ENCODE measurements around the gene NAA11. TPM values are rescaled to one million over a fixed set of nuclear protein-coding genes. Genes with fewer than 3 reads are reported as not detected.

The NAA11 gene
- total RNA-seq, 1 experiment from 2014 or later = not detected

- Histone ChIP-seq H3K27me3 (ENCODE audit: insufficient read depth, low read length) (no peaks in the 10 kb centered on the region), H2BK20ac (ENCODE audit: low read depth, low read length, poor library complexity, severe bottlenecking) (no peak overlapping the region), H3K14ac (ENCODE audit: insufficient read depth, low read length) (no peak overlapping the region), H3K9me3 (ENCODE audit: control insufficient read depth, low read depth, low read length) (no peaks in the 10 kb centered on the region), H4K91ac (ENCODE audit: insufficient read length, low read depth, low read length) (no peak overlapping the region), H3K27ac (ENCODE audit: insufficient read length, low read depth, low read length) (no peak overlapping the region), H3T11ph (ENCODE audit: low read length) (no peak overlapping the region), H2BK120ac (ENCODE audit: low read depth, low read length, poor library complexity, severe bottlenecking) (no peak overlapping the region), H3K4me2 (ENCODE audit: insufficient read depth, insufficient read length, low read length) (no peak overlapping the region), H2BK15ac (ENCODE audit: low read depth, low read length) (no peak overlapping the region), H3K4ac (ENCODE audit: low read depth, low read length) (no peak overlapping the region), H2AFZ (ENCODE audit: low read length) (no peak overlapping the region), H4K8ac (replicated peaks; ENCODE audit: insufficient read length, low read depth, low read length) (no peak overlapping the region), H3K56ac (ENCODE audit: insufficient read length, low read depth, low read length) (no peak overlapping the region), H4K20me1 (ENCODE audit: control insufficient read depth, insufficient read depth, insufficient read length) (no peaks in the 10 kb centered on the region), H2BK5ac (ENCODE audit: insufficient read length, low read length) (no peak overlapping the region), H3K23ac (ENCODE audit: insufficient read length, low read depth, low read length) (no peak overlapping the region), H3K4me1 (ENCODE audit: insufficient read depth, low read length) (no peaks in the 10 kb centered on the region), H4K5ac (ENCODE audit: insufficient read length, low read depth, low read length) (no peak overlapping the region), H3K79me2 (ENCODE audit: insufficient read depth, low read length) (no peaks in the 10 kb centered on the region), H3K9ac (ENCODE audit: extremely low read depth, insufficient read length, low read length) (no peak overlapping the region), H3K18ac (ENCODE audit: insufficient read length, low read depth, low read length) (no peak overlapping the region), H2AK5ac (ENCODE audit: insufficient read length, low read length) (no peak overlapping the region), H3K23me2 (ENCODE audit: insufficient read length, low read depth, low read length, poor library complexity, severe bottlenecking) (no peaks in the 10 kb centered on the region), H3K79me1 (ENCODE audit: insufficient read depth, low read depth, low read length, poor library complexity, severe bottlenecking) (no peaks in the 10 kb centered on the region), H2BK12ac (ENCODE audit: insufficient read length, low read depth, low read length) (no peak overlapping the region)
- Mint-ChIP-seq H3K36me3 (ENCODE audit: insufficient read depth in 1 of 3, low read depth in 3 of 3) (no peaks in the 10 kb centered on the region), H3K27me3 (ENCODE audit: low read depth) (no peaks in the 10 kb centered on the region), H3K4me1 (no peaks in the 10 kb centered on the region), H3K4me3 (no peak overlapping the region), H3K9me3 (no peaks in the 10 kb centered on the region), H3K27ac (no peak overlapping the region)
- TF ChIP-seq, protein P1, sequence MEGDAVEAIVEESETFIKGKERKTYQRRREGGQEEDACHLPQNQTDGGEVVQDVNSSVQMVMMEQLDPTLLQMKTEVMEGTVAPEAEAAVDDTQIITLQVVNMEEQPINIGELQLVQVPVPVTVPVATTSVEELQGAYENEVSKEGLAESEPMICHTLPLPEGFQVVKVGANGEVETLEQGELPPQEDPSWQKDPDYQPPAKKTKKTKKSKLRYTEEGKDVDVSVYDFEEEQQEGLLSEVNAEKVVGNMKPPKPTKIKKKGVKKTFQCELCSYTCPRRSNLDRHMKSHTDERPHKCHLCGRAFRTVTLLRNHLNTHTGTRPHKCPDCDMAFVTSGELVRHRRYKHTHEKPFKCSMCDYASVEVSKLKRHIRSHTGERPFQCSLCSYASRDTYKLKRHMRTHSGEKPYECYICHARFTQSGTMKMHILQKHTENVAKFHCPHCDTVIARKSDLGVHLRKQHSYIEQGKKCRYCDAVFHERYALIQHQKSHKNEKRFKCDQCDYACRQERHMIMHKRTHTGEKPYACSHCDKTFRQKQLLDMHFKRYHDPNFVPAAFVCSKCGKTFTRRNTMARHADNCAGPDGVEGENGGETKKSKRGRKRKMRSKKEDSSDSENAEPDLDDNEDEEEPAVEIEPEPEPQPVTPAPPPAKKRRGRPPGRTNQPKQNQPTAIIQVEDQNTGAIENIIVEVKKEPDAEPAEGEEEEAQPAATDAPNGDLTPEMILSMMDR (conservative IDR thresholded peaks at IDR 0.05) = no peak
- WGBS (ENCODE audit: extremely low coverage, insufficient read length, low lambda C conversion rate) = no CpG with 5 or more reads among the region's 1 CpG
- DNase-seq = no peak
Measured at GRCh38 chr4:79311279-79311678, 14.6 kb downstream of the NAA11 start.

Measured in H9 (cell line).